Lower lobe of right lung (tissue), 2 donors: ENCODE data around the gene CARF. TPM values are rescaled to one million over a fixed set of nuclear protein-coding genes. Genes with fewer than 3 reads are reported as not detected.
"Not testable (repeated sequence)": the region's sequence is repeated elsewhere in the genome, so short reads cannot be mapped to it uniquely, and the experiment has no call there.

ENCODE experiments used
- ATAC-seq, 2 donors: fragments of 200-7000 bp; cut with Tn5 transposase; one replicate each; pipeline ENCODE4 v1.9.1; 2020 to 2022; ENCODE audit warnings: mild to moderate bottlenecking in 2 of 2, moderate library complexity in 2 of 2
- DNase-seq: peaks from one replicate; pipeline ENCODE4 v3.0.0-alpha.2; 2020
- H3K27ac ChIP-seq: fragments of 200-600 bp; one replicate; pipeline ENCODE4 v1.8.0; 2022
- H3K27me3 ChIP-seq: fragments of 200-600 bp; one replicate; pipeline ENCODE4 v1.8.0; 2022; ENCODE audit warnings: low read depth
- H3K36me3 ChIP-seq: fragments of 200-600 bp; one replicate; pipeline ENCODE4 v1.8.0; 2022; ENCODE audit warnings: mild to moderate bottlenecking
- H3K4me1 ChIP-seq: fragments of 200-600 bp; one replicate; pipeline ENCODE4 v1.8.0; 2022
- H3K4me3 ChIP-seq: fragments of 200-600 bp; one replicate; pipeline ENCODE4 v1.8.0; 2022; ENCODE audit warnings: mild to moderate bottlenecking
- H3K9me3 ChIP-seq: fragments of 200-600 bp; one replicate; pipeline ENCODE4 v1.8.0; 2022
- CTCF ChIP-seq: fragments of 200-600 bp; IDR thresholded peaks from one replicate; pipeline ENCODE4 v1.8.0; 2022; ENCODE audit warnings: antibody characterized with exemption, mild to moderate bottlenecking
- intact Hi-C: fragments of 100-400 bp; cut with DNase I; formaldehyde crosslinking; loops from one replicate; pipeline ENCODE4 v1.11.0; 2022
- total RNA-seq: library from RNA; stranded (reverse); fragmentation: NEBNext Ultra II Directional; extraction: Animal tissue kit (Norgen Biotek cat#: 25700); gene quantifications from one replicate; pipeline ENCODE4 v1.2.1, GENCODE V29; 2021
- donor health status: DM: no; HTN: yes; CAD: no; lungs with severe emphysema.

CARF gene
- total RNA-seq, 1 donor from 2014 or later, result 11.4 TPM

DNA sequence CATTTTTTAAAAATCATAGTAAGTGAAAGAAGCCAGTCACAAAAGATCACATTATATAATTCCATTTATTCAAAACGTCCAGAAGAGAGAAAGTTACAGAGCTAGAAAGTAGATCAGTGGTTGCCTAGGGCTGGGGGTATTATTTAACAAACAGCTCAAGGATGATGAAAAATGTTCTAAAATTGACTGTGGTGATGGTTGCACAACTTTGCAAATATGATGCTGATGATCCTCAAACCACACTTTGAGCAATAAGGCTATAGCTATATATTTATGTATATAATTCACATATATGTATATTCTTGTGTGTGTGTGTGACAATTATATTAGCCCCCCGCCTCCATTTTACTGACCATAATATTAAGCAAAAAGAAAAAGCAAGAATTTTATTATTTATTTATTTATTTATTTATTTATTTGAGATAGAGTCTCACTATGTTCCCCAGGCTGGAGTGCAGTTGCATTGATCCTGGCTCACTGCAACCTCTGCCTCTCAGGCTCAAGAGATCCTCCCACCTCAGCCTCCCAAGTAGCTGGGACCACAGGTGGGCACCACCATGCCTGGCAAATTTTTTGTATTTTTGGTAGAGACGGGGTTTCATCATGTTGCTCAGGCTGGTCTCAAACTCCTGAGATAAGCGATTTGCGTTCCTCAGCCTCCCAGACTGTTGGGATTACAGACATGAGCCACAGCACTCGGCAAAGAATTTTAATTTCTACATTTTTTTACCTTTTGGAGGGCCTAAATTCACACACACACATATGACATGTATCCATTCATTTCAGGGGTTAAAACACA is 2.5 kb upstream of the CARF start:
- ATAC-seq, result no peak
- peaks cover 23% of the 10 kb centered on the region for H3K4me1 ChIP-seq
- intact Hi-C loops, result no loop called here
- no peak overlapping the region for H3K27ac ChIP-seq
- TF ChIP-seq CTCF, result no peak
- no peak for DNase-seq
- no peaks in the 10 kb centered on the region for H3K27me3 ChIP-seq
- H3K4me3 ChIP-seq, result no peak overlapping the region
- no peaks in the 10 kb centered on the region for H3K36me3 ChIP-seq
- no peaks in the 10 kb centered on the region for H3K9me3 ChIP-seq

DNA sequence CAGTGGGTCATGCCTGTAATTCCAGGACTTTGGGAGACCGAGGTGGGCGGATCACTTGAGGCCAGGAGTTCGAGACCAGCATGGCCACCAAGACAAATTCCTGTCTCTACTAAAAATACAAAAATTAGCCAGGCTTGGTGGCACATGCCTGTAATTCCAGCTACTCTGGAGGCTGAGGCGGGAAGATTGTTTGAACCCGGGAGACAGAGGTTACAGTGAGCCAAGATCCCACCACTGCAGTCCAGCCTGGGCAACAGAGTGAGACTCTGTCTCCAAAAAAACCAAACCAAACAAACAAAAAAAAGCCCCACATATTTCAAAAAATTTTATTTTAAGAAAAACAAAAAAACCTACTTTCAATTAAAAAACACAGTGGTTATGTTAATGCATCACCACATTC is 1.8 kb upstream of the CARF start:
- DNase-seq, intact Hi-C loops: not testable (repeated sequence)
- peak overlapping the region; percentile 63 for H3K4me3 ChIP-seq

GRCh38 chr2:202910698-202911097 is 1.4 kb upstream of the CARF start:
- no peak for TF ChIP-seq CTCF
- H3K27me3 ChIP-seq, result no peaks in the 10 kb centered on the region
- H3K4me3 ChIP-seq, result peak overlapping the region; percentile 63
- H3K27ac ChIP-seq, result no peak overlapping the region
- peaks cover 23% of the 10 kb centered on the region for H3K4me1 ChIP-seq
- ATAC-seq (no peak), DNase-seq (no peak)
- H3K36me3 ChIP-seq, result no peaks in the 10 kb centered on the region
- intact Hi-C loops, result no loop called here
- H3K9me3 ChIP-seq, result no peaks in the 10 kb centered on the region

More for the DNA sequence above, 1.8 kb upstream of the CARF start:
- not testable (repeated sequence) for H3K36me3 ChIP-seq, H3K27me3 ChIP-seq, ATAC-seq, H3K27ac ChIP-seq, H3K9me3 ChIP-seq
- peaks cover 23% of the 10 kb centered on the region for H3K4me1 ChIP-seq

GRCh38 chr2:202911203-202911511 is 918 bp upstream of the CARF start:
- Histone ChIP-seq H3K4me1 (peaks cover 23% of the 10 kb centered on the region), H3K27ac (peak overlapping the region; percentile 74), H3K27me3 (no peaks in the 10 kb centered on the region), H3K36me3 (no peaks in the 10 kb centered on the region), H3K4me3 (peak overlapping the region; percentile 63), H3K9me3 (no peaks in the 10 kb centered on the region)
- DNase-seq, result no peak
- TF ChIP-seq CTCF, result no peak
- intact Hi-C loops, result no loop called here
- ATAC-seq, result peak; percentile 6 to 14

GRCh38 chr2:202912342-202913201 is 497 bp downstream of the CARF start:
- H3K9me3 ChIP-seq, H3K27me3 ChIP-seq, intact Hi-C loops, DNase-seq, H3K36me3 ChIP-seq: not testable (repeated sequence)
- Histone ChIP-seq H3K4me1 (peaks cover 23% of the 10 kb centered on the region), H3K27ac (peak overlapping the region; percentile 74), H3K4me3 (peak overlapping the region; percentile 63)
- ATAC-seq, result peak; percentile 87 to 93

- intact Hi-C loops, result no loop called here
- ATAC-seq (no peak), DNase-seq (no peak)
- Histone ChIP-seq H3K36me3 (peaks cover 15% of the 10 kb centered on the region), H3K9me3 (no peaks in the 10 kb centered on the region), H3K27ac (no peak overlapping the region), H3K27me3 (no peaks in the 10 kb centered on the region), H3K4me3 (no peak overlapping the region), H3K4me1 (no peaks in the 10 kb centered on the region)
- TF ChIP-seq CTCF, result no peak
Measured at GRCh38 chr2:202918860-202919259, 6.8 kb downstream of the CARF start.
